ENCODE data around the gene EMC6. TPM values are rescaled to one million over a fixed set of nuclear protein-coding genes. Genes with fewer than 3 reads are reported as not detected.

The EMC6 gene
- total RNA-seq = 10 to 100 TPM; 34.8 to 37.3 TPM

DNA sequence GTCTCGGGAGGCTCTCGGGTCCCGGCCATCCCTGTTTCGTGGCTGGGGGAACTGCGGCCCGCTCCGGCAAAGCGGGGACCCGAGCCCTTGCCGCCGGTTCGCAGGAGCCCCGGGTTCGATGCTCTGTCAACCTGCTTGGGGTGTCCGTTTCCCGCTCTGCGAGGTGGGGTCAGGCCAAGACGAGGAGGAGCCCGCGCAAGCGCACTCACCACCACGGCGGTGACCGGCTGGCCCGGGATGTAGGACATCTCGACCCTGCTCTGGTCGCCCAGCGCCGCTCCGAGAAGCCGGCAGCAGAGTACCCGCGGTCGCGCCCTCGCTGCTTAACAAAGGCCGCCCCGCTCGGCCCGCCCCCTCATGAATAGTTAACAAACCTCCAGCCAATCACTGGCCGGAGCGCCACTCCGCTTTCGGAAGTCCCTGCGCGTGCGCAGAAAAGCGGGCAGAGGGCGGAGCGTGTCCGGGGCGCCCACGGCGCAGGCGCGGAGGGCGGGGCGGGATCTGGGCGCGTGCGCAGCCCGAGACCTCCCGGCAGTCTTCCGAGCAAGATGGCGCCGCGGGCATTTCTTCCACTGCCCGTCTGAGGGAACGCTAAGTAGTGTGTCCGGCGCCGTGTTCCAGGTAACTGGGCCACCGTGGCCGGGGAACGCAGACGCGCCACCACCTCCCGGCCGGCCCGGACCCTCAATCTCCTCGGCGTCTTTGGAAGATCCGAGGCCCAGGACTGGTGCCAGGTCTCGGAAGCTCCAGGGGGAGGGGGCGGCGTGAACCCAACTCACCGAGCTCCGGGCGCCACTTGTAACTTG lies at the start of gene EMC6, which contains the start of gene TAX1BP3:
Gene EMC6, plus strand, starts transcription at position 534 of the 806 bp plus-strand sequence. CDS start 335 bp downstream, outside the sequence.
Gene TAX1BP3, minus strand, starts transcription at position 300 of the 806 bp plus-strand sequence. Its CDS starts 52 bp downstream, at position 248.
- Mint-ChIP-seq H3K27ac (peak within 1 kb of the TSS; percentile 90), H3K9me3 (no peaks in the 10 kb centered on the region), H3K4me1 (peaks cover 29% of the 10 kb centered on the region), H3K27me3 (no peaks in the 10 kb centered on the region), H3K4me3 (peak within 1 kb of the TSS; percentile 92), H3K36me3 (ENCODE audit: low read depth) (peaks cover 8% of the 10 kb centered on the region)
- peak; percentile 99 for DNase-seq
- ChIA-PET CTCF (interaction anchor here (0.6 kb wide), 1 partner anchor 169 kb away, joined by 3 read pairs; no protein-coding TSS in a partner anchor), POLR2A (interaction anchor here (0.6 kb wide), 1 partner anchor 87 kb away, joined by 3 read pairs; no protein-coding TSS in a partner anchor)

DNA sequence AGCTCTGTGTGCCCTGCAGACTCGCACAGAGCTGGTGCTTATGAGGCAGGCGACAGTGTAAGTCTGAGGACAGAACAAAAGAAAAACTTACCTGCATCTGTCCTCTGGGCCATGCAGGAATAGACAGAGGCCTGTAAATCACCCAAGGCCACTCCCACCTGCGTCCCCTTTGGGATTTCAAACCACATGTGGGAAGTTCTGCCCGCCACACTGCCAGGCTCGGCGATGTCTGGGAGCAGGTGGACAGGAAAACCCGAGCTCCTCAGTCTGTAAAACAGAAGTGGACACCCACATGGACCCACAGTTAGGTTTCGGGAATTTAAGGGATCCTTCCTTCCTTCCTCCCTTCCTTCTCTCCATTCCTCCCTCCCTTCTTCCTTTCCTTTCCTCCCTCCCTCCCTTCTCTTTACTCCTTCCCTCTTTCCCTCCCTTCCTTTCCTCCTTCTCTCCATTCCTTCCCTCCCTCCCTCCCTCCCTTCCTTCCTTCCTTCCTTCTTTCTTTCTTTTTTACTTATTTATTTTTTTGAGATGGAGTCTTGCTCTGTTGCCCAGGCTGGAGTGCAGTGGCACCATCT lies 47.4 kb upstream of the EMC6 start:
- no peak overlapping the region for H3K4me3 Mint-ChIP-seq
- no peak overlapping the region for H3K27ac Mint-ChIP-seq
- CTCF ChIA-PET = interaction anchor here (1.1 kb wide), 1 partner anchor 17 kb away, joined by 3 read pairs; no protein-coding TSS in a partner anchor
- H3K4me1 Mint-ChIP-seq = no peaks in the 10 kb centered on the region
- DNase-seq = no peak
- H3K36me3 Mint-ChIP-seq (ENCODE audit: low read depth) = peaks cover 49% of the 10 kb centered on the region
- H3K27me3 Mint-ChIP-seq = no peaks in the 10 kb centered on the region
- H3K9me3 Mint-ChIP-seq = peaks cover 10% of the 10 kb centered on the region
- POLR2A ChIA-PET = no interaction called here

DNA sequence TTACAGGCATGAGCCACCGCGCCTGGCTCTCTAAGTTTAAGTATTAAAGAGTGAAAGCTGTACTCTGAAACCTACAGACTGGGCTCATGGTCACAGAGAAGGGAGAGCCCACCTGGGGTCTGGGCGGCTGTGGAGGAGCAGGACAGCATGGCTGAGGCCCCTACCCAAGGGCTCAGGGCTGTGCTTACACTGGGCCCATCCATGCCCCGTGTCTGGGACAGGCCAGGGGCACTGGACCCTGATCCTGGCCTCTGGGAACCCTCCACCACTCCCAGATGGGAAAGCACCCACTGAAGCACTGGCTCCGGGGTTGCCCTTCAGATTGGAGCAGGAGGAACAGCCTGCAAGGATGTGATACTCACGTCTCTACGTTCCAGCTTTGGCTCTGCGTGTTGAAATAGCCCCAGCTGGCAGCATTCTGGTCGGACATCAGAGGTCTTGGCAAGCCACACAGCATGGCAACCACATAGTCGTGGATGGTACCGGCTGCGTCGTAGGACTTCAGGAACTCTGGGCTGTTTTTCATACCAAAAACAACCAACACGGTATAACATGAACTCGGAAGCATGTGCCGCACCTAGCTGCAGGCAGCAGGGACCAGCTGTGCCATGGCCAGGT lies 45.5 kb upstream of the EMC6 start:
- ChIA-PET CTCF (interaction anchor here (0.6 to 1.2 kb wide), 2 partner anchors 13 to 1604 kb away, joined by 4 read pairs; partner anchors contain the start of genes CTNS and SHPK), POLR2A (no interaction called here)
- no peaks in the 10 kb centered on the region for H3K4me1 Mint-ChIP-seq
- no peak for DNase-seq
- peaks cover 2% of the 10 kb centered on the region for H3K9me3 Mint-ChIP-seq
- H3K36me3 Mint-ChIP-seq (ENCODE audit: low read depth) = peaks cover 41% of the 10 kb centered on the region
- no peak overlapping the region for H3K4me3 Mint-ChIP-seq
- H3K27ac Mint-ChIP-seq = no peak overlapping the region
- H3K27me3 Mint-ChIP-seq = no peaks in the 10 kb centered on the region

DNA sequence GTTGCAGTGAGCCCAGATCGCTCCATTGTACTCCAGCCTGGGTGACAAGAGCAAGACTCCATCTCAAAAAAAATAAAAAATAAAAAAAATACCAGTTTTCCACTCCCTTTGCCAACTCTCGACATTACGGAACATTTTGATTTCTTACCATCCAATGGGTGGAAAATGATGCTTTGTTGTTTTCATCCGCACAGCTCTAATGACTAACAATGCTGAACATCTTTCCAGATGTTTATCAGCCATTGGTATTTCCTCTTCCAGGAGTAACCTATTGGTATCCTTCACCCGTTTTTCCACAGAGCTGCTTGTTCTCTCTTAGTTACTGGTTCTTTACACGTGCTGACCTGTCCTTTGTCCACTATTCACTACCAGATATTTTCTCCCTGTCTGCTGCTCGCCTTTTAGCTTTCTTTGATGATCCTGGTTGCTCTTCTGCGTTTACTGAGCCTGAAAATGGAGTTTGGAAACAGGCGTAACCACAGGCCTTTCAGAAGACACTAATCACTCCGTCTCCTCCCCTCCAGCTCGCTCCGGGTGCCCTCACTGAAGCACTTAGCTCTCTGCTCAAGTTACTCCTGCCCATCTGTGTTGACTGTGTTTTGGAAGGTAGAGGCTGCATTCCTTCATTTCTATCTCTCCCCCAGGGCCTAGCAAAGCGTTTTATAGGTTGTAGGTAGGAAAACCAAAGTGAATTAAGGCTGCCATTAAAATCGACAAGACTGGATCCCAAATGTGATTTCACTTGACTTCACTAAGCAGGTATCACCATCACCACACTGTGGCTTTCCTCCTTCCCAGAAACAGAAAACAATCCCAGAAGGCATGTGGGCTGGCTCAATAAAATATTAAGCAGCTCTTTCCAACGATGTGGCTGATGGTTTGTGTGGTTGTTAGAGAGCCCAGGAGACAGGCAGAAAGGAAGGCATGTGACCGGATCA lies 41.5 kb upstream of the EMC6 start:
- ChIA-PET POLR2A (interaction anchor here (0.7 kb wide), 1 partner anchor 939 kb away, joined by 4 read pairs; no protein-coding TSS in a partner anchor), CTCF (interaction anchor here (0.7 to 1.2 kb wide), 2 partner anchors 73 to 219 kb away, joined by 3 read pairs; partner anchors contain the start of gene NCBP3)
- H3K27ac Mint-ChIP-seq = no peak overlapping the region
- peaks cover 26% of the 10 kb centered on the region for H3K36me3 Mint-ChIP-seq (ENCODE audit: low read depth)
- no peaks in the 10 kb centered on the region for H3K9me3 Mint-ChIP-seq
- no peak overlapping the region for H3K4me3 Mint-ChIP-seq
- DNase-seq = no peak
- H3K4me1 Mint-ChIP-seq = no peaks in the 10 kb centered on the region
- H3K27me3 Mint-ChIP-seq = no peaks in the 10 kb centered on the region

DNA sequence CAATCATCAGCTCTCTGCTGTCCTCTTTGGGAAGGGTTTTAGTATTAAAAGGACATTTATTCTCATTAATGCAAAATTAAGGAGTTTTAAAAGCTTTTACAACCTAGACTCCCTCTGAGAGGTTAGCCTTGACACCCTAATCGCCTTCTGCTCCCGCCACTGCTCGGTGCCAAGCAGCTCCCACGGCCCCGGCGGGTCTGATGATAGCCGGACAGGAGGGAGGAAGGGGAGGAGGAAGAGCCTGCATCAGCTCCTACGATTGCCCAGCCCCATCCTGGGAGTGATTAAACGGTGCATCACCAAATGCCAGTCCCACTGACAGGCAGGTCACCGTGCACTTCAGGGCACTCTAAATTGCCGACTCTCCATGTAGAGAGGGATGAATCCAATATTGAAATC lies 40.8 kb upstream of the EMC6 start:
- Mint-ChIP-seq H3K36me3 (ENCODE audit: low read depth) (peaks cover 26% of the 10 kb centered on the region), H3K9me3 (no peaks in the 10 kb centered on the region), H3K4me1 (no peaks in the 10 kb centered on the region), H3K4me3 (no peak overlapping the region), H3K27me3 (no peaks in the 10 kb centered on the region), H3K27ac (no peak overlapping the region)
- CTCF ChIA-PET = interaction anchor here (0.9 kb wide), 1 partner anchor 10 kb away, joined by 3 read pairs; no protein-coding TSS in a partner anchor
- POLR2A ChIA-PET = no interaction called here
- DNase-seq = no peak

DNA sequence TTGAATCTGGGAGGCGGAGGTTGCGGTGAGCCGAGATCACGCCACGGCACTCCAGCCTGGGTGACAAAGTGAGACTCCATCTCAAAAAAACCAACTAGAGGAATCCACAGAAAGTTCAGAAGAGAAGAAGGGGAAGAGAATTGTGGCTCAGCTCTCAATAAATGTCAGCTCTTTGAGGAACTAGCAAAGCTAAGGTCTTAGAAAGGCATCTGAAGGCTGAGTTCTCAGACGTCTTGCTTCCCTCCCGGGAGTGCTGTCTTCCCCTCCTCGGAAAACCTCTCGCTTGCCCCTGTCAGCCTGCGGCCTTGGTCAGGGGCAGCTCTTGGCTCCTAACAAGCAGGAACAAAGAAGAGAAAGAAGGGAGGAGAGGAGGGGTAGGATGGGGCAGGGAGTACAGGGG lies 37.8 kb upstream of the EMC6 start:
- Mint-ChIP-seq H3K9me3 (no peaks in the 10 kb centered on the region), H3K27me3 (no peaks in the 10 kb centered on the region), H3K36me3 (ENCODE audit: low read depth) (peaks cover 19% of the 10 kb centered on the region), H3K4me3 (no peak overlapping the region), H3K4me1 (peaks cover 15% of the 10 kb centered on the region), H3K27ac (no peak overlapping the region)
- POLR2A ChIA-PET = interaction anchor here (0.6 kb wide), 1 partner anchor 1240 kb away, joined by 3 read pairs; no protein-coding TSS in a partner anchor
- DNase-seq = no peak
- CTCF ChIA-PET = no interaction called here

DNA sequence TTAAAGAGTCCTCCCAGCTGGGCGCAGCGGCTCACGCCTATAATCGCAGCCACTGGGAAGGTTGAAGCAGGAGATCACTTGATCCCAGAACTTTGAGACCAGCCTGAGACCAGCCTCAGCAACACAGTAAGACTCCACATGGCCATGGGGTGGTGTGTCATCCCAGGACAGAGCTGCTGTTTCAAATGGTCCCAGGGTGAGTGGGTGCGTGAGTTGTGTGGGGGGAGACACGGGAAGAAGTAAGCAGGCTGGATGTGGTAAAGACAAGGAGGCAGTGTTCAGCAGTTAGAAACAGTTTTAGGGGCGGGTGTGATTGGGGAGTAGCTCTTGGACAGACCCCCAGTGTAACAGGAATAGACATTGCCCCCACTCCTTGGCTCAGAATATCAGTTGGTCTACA lies 36.3 kb upstream of the EMC6 start:
- CTCF ChIA-PET = interaction anchor here (0.6 to 0.9 kb wide), 2 partner anchors 13 to 182 kb away, joined by 3 to 4 read pairs; no protein-coding TSS in a partner anchor
- Mint-ChIP-seq H3K27me3 (no peaks in the 10 kb centered on the region), H3K36me3 (ENCODE audit: low read depth) (peaks cover 11% of the 10 kb centered on the region), H3K27ac (no peak overlapping the region), H3K4me1 (peaks cover 19% of the 10 kb centered on the region), H3K9me3 (no peaks in the 10 kb centered on the region), H3K4me3 (no peak overlapping the region)
- no peak for DNase-seq
- POLR2A ChIA-PET = no interaction called here

DNA sequence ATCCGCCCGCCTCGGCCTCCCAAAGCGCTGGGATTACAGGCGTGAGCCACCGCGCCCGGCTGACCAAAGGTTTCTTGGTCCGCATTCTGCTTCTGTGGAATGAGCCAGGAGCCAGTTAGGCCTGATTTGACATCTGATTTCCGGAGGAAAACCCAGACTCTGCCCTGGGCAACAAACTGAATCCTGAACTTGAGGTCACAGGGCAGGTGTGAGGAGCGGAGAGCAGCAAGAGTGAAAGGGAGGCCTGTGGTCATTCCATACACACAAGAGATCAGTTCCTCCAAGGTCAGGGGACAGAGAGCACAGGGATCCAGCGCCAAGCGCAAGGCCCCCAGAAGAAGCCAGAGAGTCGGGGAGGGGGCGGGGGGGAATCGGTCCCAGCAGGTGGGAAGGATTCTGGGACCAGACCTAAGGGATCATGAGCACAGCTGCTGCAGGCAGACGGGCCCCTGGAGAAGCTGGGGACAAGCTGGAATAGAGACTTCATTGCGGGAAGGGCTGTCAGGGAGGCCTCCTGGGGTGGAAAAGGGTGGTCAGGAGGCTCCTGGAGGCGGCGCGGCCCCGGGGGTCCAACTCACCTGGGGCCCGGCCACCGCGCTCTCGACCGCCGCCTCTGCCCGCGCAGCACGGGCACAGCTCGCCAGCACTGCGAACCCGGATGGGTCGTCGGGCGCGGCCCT lies 33.0 kb upstream of the EMC6 start:
- H3K4me3 Mint-ChIP-seq = peak overlapping the region; percentile 89
- H3K9me3 Mint-ChIP-seq = no peaks in the 10 kb centered on the region
- H3K27me3 Mint-ChIP-seq = no peaks in the 10 kb centered on the region
- peak; percentile 20 for DNase-seq
- peaks cover 7% of the 10 kb centered on the region for H3K36me3 Mint-ChIP-seq (ENCODE audit: low read depth)
- CTCF ChIA-PET = interaction anchor here (0.7 to 1.4 kb wide), 7 partner anchors 11 to 211 kb away, joined by 3 to 9 read pairs (median 4); no protein-coding TSS in a partner anchor
- POLR2A ChIA-PET = interaction anchor here (0.5 kb wide), 1 partner anchor 77 kb away, joined by 3 read pairs; no protein-coding TSS in a partner anchor
- peaks cover 47% of the 10 kb centered on the region for H3K4me1 Mint-ChIP-seq
- peak overlapping the region; percentile 79 for H3K27ac Mint-ChIP-seq

DNA sequence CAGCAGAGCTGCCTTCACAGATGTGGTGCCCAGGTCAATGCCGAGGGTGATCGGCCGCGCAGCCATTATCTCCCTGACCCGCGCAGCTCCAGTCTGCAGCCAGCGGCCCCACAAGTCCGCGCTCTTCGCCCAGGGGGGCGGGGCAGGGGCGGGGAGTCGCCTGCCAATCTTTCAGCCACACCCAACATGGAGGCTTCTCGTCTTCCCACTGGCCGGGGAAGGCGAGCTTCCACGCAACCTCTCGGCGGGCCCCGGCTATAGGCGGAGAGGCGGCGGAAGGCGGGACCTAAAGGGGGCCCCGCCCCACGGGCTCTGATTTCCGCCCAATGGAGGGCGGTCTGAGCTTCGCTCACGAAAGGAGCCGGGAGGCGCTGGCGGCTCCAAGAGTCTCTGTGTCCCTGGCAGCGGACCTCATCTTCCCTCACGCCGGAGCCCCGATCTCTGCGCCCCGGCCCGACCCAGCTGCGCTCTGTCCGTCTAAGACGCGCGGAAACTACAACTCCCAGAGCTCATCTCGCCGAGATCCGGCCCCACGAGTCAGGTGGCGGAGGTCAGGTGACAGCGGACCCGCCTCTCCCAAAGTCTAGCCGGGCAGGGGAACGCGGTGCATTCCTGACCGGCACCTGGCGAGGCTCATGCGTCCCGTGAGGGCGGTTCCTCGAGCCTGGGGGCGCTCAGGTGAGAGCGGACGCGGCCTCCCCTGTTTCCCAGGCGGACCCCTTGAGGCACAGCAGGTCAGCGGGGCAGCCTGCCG lies 32.3 kb upstream of the EMC6 start, which contains the start of the genes CTNS and SHPK:
Gene CTNS, plus strand, starts transcription at position 607 of the 754 bp plus-strand sequence. CDS start 3,447 bp downstream, outside the sequence.
Gene SHPK, minus strand, starts transcription at position 97 of the 754 bp plus-strand sequence. Its CDS starts 31 bp downstream, at position 66.
- POLR2A ChIA-PET = interaction anchor here (0.5 to 1.0 kb wide), 2 partner anchors 78 to 822 kb away, joined by 3 read pairs; no protein-coding TSS in a partner anchor
- Mint-ChIP-seq H3K27me3 (no peaks in the 10 kb centered on the region), H3K27ac (peak within 1 kb of the TSS; percentile 99), H3K36me3 (ENCODE audit: low read depth) (peaks cover 7% of the 10 kb centered on the region), H3K4me3 (peak within 1 kb of the TSS; percentile 89), H3K9me3 (no peaks in the 10 kb centered on the region), H3K4me1 (peaks cover 52% of the 10 kb centered on the region)
- DNase-seq = peak; percentile 96
- CTCF ChIA-PET = interaction anchor here (0.7 to 1.4 kb wide), 7 partner anchors 11 to 211 kb away, joined by 3 to 9 read pairs (median 4); no protein-coding TSS in a partner anchor

DNA sequence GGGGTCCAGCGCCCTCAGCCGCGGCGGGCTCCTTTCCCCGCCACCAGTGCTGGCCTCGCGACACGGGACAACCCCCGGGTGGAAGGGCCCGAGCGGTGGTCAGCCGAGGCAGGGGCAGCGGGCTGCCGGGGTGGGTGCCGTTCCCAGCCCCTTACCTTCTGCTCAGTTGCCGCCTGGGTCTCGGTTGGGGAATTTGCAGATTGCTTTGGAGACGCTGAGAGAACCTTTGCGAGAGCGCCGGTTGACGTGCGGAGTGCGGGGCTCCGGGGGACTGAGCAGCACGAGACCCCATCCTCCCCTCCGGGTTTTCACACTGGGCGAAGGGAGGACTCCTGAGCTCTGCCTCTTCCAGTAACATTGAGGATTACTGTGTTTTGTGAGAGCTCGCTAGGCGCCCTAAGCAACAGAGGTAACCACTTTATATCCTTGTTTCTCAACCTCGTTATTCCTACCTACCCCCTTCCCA lies 31.7 kb upstream of the EMC6 start:
- peak; percentile 23 for DNase-seq
- Mint-ChIP-seq H3K27ac (peak overlapping the region; percentile 72), H3K4me3 (peak overlapping the region; percentile 89), H3K27me3 (no peaks in the 10 kb centered on the region), H3K4me1 (peaks cover 56% of the 10 kb centered on the region), H3K9me3 (no peaks in the 10 kb centered on the region), H3K36me3 (ENCODE audit: low read depth) (peaks cover 7% of the 10 kb centered on the region)
- ChIA-PET POLR2A (interaction anchor here (1.0 kb wide), 1 partner anchor 823 kb away, joined by 3 read pairs; no protein-coding TSS in a partner anchor), CTCF (interaction anchor here (0.6 to 2.4 kb wide), 7 partner anchors 9 to 101 kb away, joined by 3 to 10 read pairs (median 4); no protein-coding TSS in a partner anchor)

Data from activated CD4-positive, alpha-beta T cell treated with anti-CD3 and anti-CD28 coated beads, Interleukin-2, amount 10 ng/mL, durations not matched to agents 7 days and 5 days (primary cell).